HG03280 (cell line): ENCODE data around the gene PFN2.
"Not testable (repeated sequence)": the region's sequence is repeated elsewhere in the genome, so short reads cannot be mapped to it uniquely, and the experiment has no call there.

Experiments
- ATAC-seq: cut with Tn5 transposase; IDR thresholded peaks from one replicate; pipeline ENCODE4 v1.9.1; 2021; ENCODE audit warnings: mild to moderate bottlenecking, moderate library complexity; ENCODE audit not compliant: unreplicated experiment

PFN2 gene

GRCh38 chr3:149970716-149971402 lies at the start of gene PFN2:
Gene PFN2, minus strand, starts transcription at chr3:149970895. Its CDS starts 39 bp downstream, at chr3:149970856.
- ATAC-seq = peak; percentile 48

- no peak for ATAC-seq
Observed at GRCh38 chr3:150015901-150016300, 45.2 kb upstream of the PFN2 start.

GRCh38 chr3:150014782-150015181 lies 44.1 kb upstream of the PFN2 start:
- peak; percentile 65 for ATAC-seq

- no peak for ATAC-seq
Observed at GRCh38 chr3:150013801-150014200, 43.1 kb upstream of the PFN2 start.

- no peak for ATAC-seq
Observed at GRCh38 chr3:150006794-150007193, 36.1 kb upstream of the PFN2 start.

GRCh38 chr3:150005243-150006112 lies 34.8 kb upstream of the PFN2 start:
- no peak for ATAC-seq

GRCh38 chr3:150000641-150001040 lies 29.9 kb upstream of the PFN2 start:
- ATAC-seq = no peak

- no peak for ATAC-seq
Observed at GRCh38 chr3:149999421-149999820, 28.7 kb upstream of the PFN2 start.

GRCh38 chr3:149998946-149999345 lies 28.3 kb upstream of the PFN2 start:
- no peak for ATAC-seq

- no peak for ATAC-seq
Observed at GRCh38 chr3:149992416-149993058, 21.8 kb upstream of the PFN2 start.

GRCh38 chr3:149990423-149990948 lies 19.8 kb upstream of the PFN2 start:
- no peak for ATAC-seq

- ATAC-seq = no peak
Observed at GRCh38 chr3:149989307-149989706, 18.6 kb upstream of the PFN2 start.

- no peak for ATAC-seq
Observed at GRCh38 chr3:149983628-149984027, 12.9 kb upstream of the PFN2 start.

- not testable (repeated sequence) for ATAC-seq
Observed at GRCh38 chr3:149983053-149983452, 12.4 kb upstream of the PFN2 start.

- ATAC-seq = not testable (repeated sequence)
Observed at GRCh38 chr3:149981979-149982378, 11.3 kb upstream of the PFN2 start.

GRCh38 chr3:149977386-149977785 lies 6.7 kb upstream of the PFN2 start:
- ATAC-seq = no peak

- no peak for ATAC-seq
Observed at GRCh38 chr3:149975919-149976318, 5.2 kb upstream of the PFN2 start.

GRCh38 chr3:149971403-149972075 lies 844 bp upstream of the PFN2 start:
- peak; percentile 3 for ATAC-seq

GRCh38 chr3:149969940-149970715 lies 567 bp downstream of the PFN2 start:
- peak; percentile 60 for ATAC-seq
